HTERT RPE-1 (cell line): ENCODE data around the gene MRC1.

Source experiments
- in situ Hi-C: fragments of 300-500 bp; cut with MboI; formaldehyde crosslinking; loops from 4 replicates; pipeline ENCODE4 v1.14.3; 2020; ENCODE audit warnings: low sequenced_read_pairs

MRC1 gene

GRCh38 chr10:17808971-17809841, at the start of gene MRC1:
MRC1 (plus strand) TSS chr10:17809348; CDS start chr10:17809466, 118 bp downstream.
- in situ Hi-C loops, result no loop called here

DNA sequence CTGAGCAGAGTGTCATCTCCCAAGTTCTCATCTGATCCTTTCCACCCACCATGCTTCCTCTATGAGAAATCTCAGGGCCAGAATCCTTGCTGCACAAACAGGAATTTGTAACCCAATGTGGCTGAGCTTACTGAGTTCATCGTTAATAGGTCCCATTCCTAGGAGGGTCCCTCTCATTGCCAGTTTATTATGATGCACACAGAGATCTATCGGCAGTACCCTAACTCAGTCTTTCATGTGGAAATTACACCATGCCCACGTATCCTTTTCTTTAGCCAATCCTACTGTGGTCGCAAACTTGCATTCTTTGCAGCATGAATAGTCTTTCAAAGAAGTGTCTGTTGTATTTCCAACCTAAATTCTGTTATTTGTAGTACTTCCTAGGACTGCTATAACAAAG, 45.0 kb upstream of the MRC1 start:
- in situ Hi-C loops, result no loop called here

- in situ Hi-C loops, result no loop called here
Observed at GRCh38 chr10:17765602-17766001, 43.5 kb upstream of the MRC1 start.

GRCh38 chr10:17766731-17767130, 42.4 kb upstream of the MRC1 start:
- in situ Hi-C loops, result no loop called here

DNA sequence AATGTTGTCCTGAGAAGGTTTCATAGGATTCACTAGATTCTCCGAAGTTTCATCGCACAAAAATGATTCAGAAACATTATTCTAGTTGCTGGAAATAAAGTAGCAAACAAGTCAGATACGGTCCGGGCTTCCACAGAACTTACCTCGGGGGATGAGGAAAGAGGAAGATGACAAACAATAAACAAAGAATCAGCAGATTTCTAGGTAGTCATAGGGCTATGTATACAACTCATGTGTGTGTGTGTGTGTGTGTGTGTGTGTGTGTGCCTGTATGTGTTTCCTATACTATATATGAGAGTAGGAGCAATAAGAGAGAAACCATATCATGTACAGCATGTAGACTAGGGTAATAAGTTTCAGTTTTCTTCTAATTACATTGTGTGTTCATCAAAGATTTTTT, 40.7 kb upstream of the MRC1 start:
- in situ Hi-C loops, result no loop called here

DNA sequence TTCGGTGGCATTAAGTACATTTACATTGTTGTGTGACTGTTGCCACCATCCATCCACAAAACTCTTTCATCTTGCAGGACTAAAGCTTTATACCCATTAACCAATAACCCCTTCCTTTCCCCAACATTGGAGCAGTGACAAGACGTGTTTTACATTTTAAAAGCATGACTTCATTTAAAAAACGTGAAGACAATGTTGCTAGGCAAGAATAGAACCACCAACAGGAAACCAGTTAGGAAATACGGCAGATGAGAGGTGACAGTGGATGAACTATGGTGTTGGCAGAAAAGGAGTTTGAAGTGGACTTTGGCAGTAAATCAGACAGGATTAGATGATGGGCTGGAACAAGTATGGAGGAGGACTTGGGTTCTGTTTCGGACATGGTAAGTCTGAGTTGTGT, 40.2 kb upstream of the MRC1 start:
- in situ Hi-C loops, result no loop called here

DNA sequence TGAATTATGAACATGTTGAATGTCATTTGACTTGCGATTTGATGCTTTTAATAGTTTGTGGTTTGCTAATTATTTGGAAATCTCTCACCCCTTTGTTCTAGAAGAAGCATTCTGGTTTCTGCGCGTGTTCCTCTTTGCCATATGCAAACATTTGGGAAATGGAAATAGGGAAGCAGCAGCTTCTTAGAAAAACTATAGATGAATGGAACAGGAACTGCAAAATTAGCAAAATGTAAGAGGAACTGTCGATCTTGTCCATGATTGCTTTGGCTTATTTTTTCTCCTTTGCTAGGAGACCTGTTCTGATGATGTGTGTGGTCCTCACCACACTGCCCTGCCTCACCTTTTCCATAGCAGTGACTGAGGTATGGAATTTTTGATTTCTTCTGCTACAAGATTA, 38.1 kb upstream of the MRC1 start:
- in situ Hi-C loops, result no loop called here

- in situ Hi-C loops, result no loop called here
Observed at GRCh38 chr10:17779784-17780183, 29.4 kb upstream of the MRC1 start.

DNA sequence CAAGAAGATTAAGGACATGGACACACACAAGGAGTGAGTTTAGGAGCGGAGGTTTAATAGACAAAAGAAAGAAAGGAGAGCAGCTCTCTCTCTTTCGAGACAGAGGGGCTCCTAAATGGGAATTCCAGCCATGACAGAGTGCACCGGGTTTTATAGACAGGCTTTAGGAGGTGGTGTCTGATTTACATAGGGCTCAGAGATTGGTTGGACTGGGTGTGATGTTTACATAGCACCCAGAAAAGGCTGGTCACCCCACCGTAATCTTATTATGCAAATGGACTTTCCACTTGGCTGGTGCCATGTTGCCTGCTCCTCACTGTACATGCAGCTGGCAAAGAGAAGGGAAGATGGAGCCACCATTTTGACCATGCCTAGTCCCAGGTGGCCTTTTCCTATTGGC, 28.4 kb upstream of the MRC1 start:
- in situ Hi-C loops, result no loop called here

- in situ Hi-C loops, result no loop called here
Observed at GRCh38 chr10:17781856-17782255, 27.3 kb upstream of the MRC1 start.

GRCh38 chr10:17782921-17783665, 26.1 kb upstream of the MRC1 start:
- in situ Hi-C loops, result no loop called here

DNA sequence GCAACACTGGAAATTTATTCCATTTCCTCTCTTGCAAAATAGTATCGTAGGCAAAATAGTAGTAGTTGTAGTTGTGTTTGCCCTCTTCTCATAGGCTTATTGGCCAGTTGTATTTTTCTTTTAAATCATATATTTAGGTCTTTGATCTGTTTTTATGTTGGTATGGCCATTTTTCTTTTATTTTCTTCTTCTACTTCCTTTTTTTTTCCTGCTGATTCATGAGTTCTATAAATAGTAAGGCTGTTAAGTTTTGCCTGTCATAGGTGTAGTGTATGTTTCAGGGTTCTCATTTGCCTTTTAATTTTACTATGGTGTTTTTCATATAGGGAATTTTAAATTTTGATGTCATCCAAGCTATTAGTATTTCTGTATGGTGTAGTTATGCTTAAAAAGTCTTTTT, 25.4 kb upstream of the MRC1 start:
- in situ Hi-C loops, result no loop called here

DNA sequence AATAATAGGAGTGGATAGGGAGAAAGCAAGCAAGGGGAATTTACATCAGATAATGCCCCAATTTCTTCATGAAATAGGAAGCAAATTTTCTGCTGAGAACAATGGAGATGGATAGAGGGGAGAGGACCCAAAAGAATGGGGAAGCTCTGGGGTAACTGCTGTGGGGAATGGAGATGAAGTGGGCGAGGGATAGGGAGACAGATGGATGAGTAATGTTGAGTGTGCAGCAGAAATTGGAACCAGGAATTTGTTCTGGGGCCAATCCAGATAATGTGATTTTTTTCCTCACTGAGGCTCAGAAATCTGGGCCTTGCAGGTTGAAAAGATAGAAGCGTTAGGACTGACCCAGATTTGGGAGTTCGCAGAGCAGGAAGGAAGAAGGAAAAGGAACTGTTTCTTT, 24.5 kb upstream of the MRC1 start:
- in situ Hi-C loops, result no loop called here

DNA sequence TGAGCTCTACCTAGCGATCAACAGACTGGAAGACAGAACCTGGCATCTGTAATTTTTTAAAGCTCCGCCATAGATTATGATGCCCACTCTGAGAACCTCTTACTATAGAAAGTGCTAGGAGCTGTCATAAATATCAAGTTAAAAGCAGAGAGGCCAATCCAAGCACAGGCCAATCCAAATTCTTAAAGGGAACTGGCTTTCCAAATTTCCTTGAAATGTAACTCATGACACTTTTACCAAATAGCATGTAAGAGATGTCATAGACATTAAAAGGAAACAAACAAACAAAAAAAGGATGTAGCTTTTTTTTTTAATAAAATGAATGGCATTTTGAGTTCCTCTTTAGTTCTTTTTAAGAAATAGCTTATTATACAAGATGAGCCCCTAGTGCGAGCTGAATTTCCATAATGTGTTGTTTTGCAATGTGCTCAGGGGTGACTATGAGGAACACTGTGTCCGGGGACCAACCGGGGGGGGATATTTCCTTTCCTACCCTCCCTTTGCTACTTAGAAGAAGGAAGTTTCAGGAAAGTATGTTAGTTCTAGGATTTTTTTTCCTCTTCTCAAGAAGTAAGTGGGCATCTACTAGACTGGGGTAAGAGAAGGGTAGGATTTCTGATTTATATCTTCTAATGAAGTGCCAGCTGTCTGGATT, 23.7 kb upstream of the MRC1 start:
- in situ Hi-C loops, result no loop called here

- in situ Hi-C loops, result no loop called here
Observed at GRCh38 chr10:17787087-17787961, 21.8 kb upstream of the MRC1 start.

DNA sequence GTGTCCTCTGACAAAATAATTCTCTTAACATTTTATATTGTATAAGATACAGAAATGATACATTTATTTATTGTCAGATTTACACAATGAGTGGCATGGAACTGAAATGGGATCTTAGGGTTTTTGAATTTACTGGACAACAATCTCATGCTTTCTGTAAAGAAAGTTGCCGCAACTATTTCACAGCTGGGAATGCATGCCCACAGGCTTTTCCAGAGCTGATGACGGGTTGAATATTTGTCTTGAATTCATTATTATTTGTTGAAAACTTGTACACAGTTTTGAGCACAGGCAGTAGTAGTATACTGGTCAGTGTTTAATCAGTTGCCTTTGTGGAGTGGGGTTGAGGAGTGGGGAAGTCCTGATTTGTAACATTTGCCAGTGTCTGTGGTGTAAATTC, 20.5 kb upstream of the MRC1 start:
- in situ Hi-C loops, result no loop called here

- in situ Hi-C loops, result no loop called here
Observed at GRCh38 chr10:17789396-17789795, 19.8 kb upstream of the MRC1 start.

- in situ Hi-C loops, result no loop called here
Observed at GRCh38 chr10:17790651-17791050, 18.5 kb upstream of the MRC1 start.

DNA sequence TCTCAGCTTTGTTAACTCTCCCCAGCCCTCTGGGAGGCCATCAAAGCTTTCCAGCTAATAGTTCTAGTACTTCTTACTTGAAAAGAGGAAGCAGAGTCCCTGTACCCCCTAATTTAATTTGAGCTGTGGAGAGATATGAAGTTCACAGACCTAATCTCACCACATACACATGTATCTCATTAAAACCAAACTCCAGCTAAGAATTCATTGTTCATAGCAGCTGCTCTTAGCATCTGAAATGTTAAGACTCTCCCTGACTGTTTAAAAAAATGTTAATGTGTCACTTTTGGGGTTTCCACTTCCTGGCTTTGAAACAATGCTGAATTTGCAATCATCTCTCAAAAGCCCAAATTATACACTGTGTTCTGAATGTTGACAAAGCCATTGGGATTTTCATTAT, 16.2 kb upstream of the MRC1 start:
- in situ Hi-C loops, result no loop called here

DNA sequence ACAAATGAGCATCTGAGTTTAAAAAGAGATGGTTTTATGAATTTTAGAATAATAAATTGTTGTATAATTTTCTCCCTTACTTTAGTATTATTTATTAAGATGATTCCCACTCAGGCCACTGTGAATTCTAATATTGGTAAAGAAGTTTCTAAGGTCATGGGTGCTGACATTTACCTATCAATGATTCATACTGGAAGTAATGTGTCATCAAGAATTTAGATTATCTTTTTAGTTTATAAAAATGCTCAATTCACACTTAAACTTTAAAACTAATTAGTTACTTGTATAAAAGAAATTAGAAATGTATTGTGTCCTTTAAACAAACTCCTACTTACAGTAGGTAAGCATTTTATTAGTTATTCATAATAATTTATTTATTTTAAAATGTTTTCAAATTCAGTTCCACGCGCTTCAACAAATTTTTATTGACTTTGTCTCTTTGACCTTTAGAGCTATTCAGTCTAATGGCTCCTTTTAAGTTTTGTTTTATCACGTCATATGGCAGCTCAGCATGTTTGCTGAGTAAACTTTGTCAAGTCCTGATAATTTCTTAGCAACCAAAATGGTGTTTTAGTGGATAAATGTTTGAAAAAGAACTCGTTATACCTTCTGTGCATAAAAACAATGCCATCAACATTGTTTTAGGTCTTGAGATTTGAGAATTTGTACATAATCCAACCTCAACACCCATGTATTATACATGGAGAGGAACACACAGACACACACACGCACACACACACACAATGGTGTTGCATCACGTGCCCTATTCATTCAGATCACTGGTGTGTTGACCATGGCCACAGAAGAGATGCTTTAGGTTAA, 15.1 kb upstream of the MRC1 start:
- in situ Hi-C loops, result no loop called here
